ENCODE data around the gene TRIM9. TPM values are rescaled to one million over a fixed set of nuclear protein-coding genes. Genes with fewer than 3 reads are reported as not detected.

TRIM9 gene
- total RNA-seq, 1 donor, result 0.42 TPM

- no peaks in the 10 kb centered on the region for H3K27me3 ChIP-seq (ENCODE audit: insufficient read depth, low read length)
- H3K4me1 ChIP-seq (ENCODE audit: insufficient read depth, low read length), result no peaks in the 10 kb centered on the region
- no peaks in the 10 kb centered on the region for H3K9me3 ChIP-seq (ENCODE audit: low read depth, low read length)
- H3K4me3 ChIP-seq (ENCODE audit: low read length), result no peak overlapping the region
Observed at GRCh38 chr14:51044961-51045360, 49.9 kb downstream of the TRIM9 start.

- no peaks in the 10 kb centered on the region for H3K4me1 ChIP-seq (ENCODE audit: insufficient read depth, low read length)
- no peaks in the 10 kb centered on the region for H3K27me3 ChIP-seq (ENCODE audit: insufficient read depth, low read length)
- no peak overlapping the region for H3K4me3 ChIP-seq (ENCODE audit: low read length)
- no peaks in the 10 kb centered on the region for H3K9me3 ChIP-seq (ENCODE audit: low read depth, low read length)
Observed at GRCh38 chr14:51041883-51042282, 53.0 kb downstream of the TRIM9 start.

GRCh38 chr14:51041108-51041531, 53.8 kb downstream of the TRIM9 start:
- Histone ChIP-seq H3K4me1 (ENCODE audit: insufficient read depth, low read length) (no peaks in the 10 kb centered on the region), H3K27me3 (ENCODE audit: insufficient read depth, low read length) (no peaks in the 10 kb centered on the region), H3K4me3 (ENCODE audit: low read length) (no peak overlapping the region), H3K9me3 (ENCODE audit: low read depth, low read length) (no peaks in the 10 kb centered on the region)

GRCh38 chr14:51039252-51039651, 55.7 kb downstream of the TRIM9 start:
- Histone ChIP-seq H3K4me1 (ENCODE audit: insufficient read depth, low read length) (no peaks in the 10 kb centered on the region), H3K9me3 (ENCODE audit: low read depth, low read length) (no peaks in the 10 kb centered on the region), H3K4me3 (ENCODE audit: low read length) (no peak overlapping the region), H3K27me3 (ENCODE audit: insufficient read depth, low read length) (no peaks in the 10 kb centered on the region)

GRCh38 chr14:51035611-51036192, 59.2 kb downstream of the TRIM9 start:
- H3K4me3 ChIP-seq (ENCODE audit: low read length), result no peak overlapping the region

GRCh38 chr14:51028851-51029754, 65.8 kb downstream of the TRIM9 start:
- no peaks in the 10 kb centered on the region for H3K9me3 ChIP-seq (ENCODE audit: low read depth, low read length)
- no peaks in the 10 kb centered on the region for H3K4me1 ChIP-seq (ENCODE audit: insufficient read depth, low read length)
- no peaks in the 10 kb centered on the region for H3K27me3 ChIP-seq (ENCODE audit: insufficient read depth, low read length)
- no peak overlapping the region for H3K4me3 ChIP-seq (ENCODE audit: low read length)

More at GRCh38 chr14:51035611-51036192, 59.2 kb downstream of the TRIM9 start:
- no peaks in the 10 kb centered on the region for H3K27me3 ChIP-seq (ENCODE audit: insufficient read depth, low read length)
- no peaks in the 10 kb centered on the region for H3K9me3 ChIP-seq (ENCODE audit: low read depth, low read length)
- no peaks in the 10 kb centered on the region for H3K4me1 ChIP-seq (ENCODE audit: insufficient read depth, low read length)

- Histone ChIP-seq H3K9me3 (ENCODE audit: low read depth, low read length) (no peaks in the 10 kb centered on the region), H3K4me1 (ENCODE audit: insufficient read depth, low read length) (no peaks in the 10 kb centered on the region), H3K4me3 (ENCODE audit: low read length) (no peak overlapping the region), H3K27me3 (ENCODE audit: insufficient read depth, low read length) (no peaks in the 10 kb centered on the region)
Observed at GRCh38 chr14:51028361-51028760, 66.5 kb downstream of the TRIM9 start.

GRCh38 chr14:51024377-51024776, 70.5 kb downstream of the TRIM9 start:
- no peaks in the 10 kb centered on the region for H3K9me3 ChIP-seq (ENCODE audit: low read depth, low read length)
- no peak overlapping the region for H3K4me3 ChIP-seq (ENCODE audit: low read length)
- H3K4me1 ChIP-seq (ENCODE audit: insufficient read depth, low read length), result no peaks in the 10 kb centered on the region
- H3K27me3 ChIP-seq (ENCODE audit: insufficient read depth, low read length), result no peaks in the 10 kb centered on the region

GRCh38 chr14:51023964-51024363, 70.9 kb downstream of the TRIM9 start:
- Histone ChIP-seq H3K9me3 (ENCODE audit: low read depth, low read length) (no peaks in the 10 kb centered on the region), H3K27me3 (ENCODE audit: insufficient read depth, low read length) (no peaks in the 10 kb centered on the region), H3K4me1 (ENCODE audit: insufficient read depth, low read length) (no peaks in the 10 kb centered on the region), H3K4me3 (ENCODE audit: low read length) (no peak overlapping the region)

- Histone ChIP-seq H3K9me3 (ENCODE audit: low read depth, low read length) (no peaks in the 10 kb centered on the region), H3K4me3 (ENCODE audit: low read length) (no peak overlapping the region), H3K27me3 (ENCODE audit: insufficient read depth, low read length) (no peaks in the 10 kb centered on the region), H3K4me1 (ENCODE audit: insufficient read depth, low read length) (no peaks in the 10 kb centered on the region)
Observed at GRCh38 chr14:51022769-51023168, 72.1 kb downstream of the TRIM9 start.

- Histone ChIP-seq H3K4me3 (ENCODE audit: low read length) (no peak overlapping the region), H3K9me3 (ENCODE audit: low read depth, low read length) (no peaks in the 10 kb centered on the region), H3K4me1 (ENCODE audit: insufficient read depth, low read length) (no peaks in the 10 kb centered on the region), H3K27me3 (ENCODE audit: insufficient read depth, low read length) (no peaks in the 10 kb centered on the region)
Observed at GRCh38 chr14:51020024-51020710, 74.7 kb downstream of the TRIM9 start.

- Histone ChIP-seq H3K4me1 (ENCODE audit: insufficient read depth, low read length) (no peaks in the 10 kb centered on the region), H3K9me3 (ENCODE audit: low read depth, low read length) (no peaks in the 10 kb centered on the region), H3K4me3 (ENCODE audit: low read length) (no peak overlapping the region), H3K27me3 (ENCODE audit: insufficient read depth, low read length) (no peaks in the 10 kb centered on the region)
Observed at GRCh38 chr14:51019089-51019488, 75.8 kb downstream of the TRIM9 start.

GRCh38 chr14:51018521-51018920, 76.4 kb downstream of the TRIM9 start:
- Histone ChIP-seq H3K4me3 (ENCODE audit: low read length) (no peak overlapping the region), H3K27me3 (ENCODE audit: insufficient read depth, low read length) (no peaks in the 10 kb centered on the region), H3K4me1 (ENCODE audit: insufficient read depth, low read length) (no peaks in the 10 kb centered on the region), H3K9me3 (ENCODE audit: low read depth, low read length) (no peaks in the 10 kb centered on the region)

- H3K9me3 ChIP-seq (ENCODE audit: low read depth, low read length), result no peaks in the 10 kb centered on the region
Observed at GRCh38 chr14:51014625-51015024, 80.3 kb downstream of the TRIM9 start.

GRCh38 chr14:51014086-51014485, 80.8 kb downstream of the TRIM9 start:
- Histone ChIP-seq H3K27me3 (ENCODE audit: insufficient read depth, low read length) (no peaks in the 10 kb centered on the region), H3K4me3 (ENCODE audit: low read length) (no peak overlapping the region), H3K9me3 (ENCODE audit: low read depth, low read length) (no peaks in the 10 kb centered on the region), H3K4me1 (ENCODE audit: insufficient read depth, low read length) (no peaks in the 10 kb centered on the region)

More at GRCh38 chr14:51014625-51015024, 80.3 kb downstream of the TRIM9 start:
- Histone ChIP-seq H3K27me3 (ENCODE audit: insufficient read depth, low read length) (no peaks in the 10 kb centered on the region), H3K4me3 (ENCODE audit: low read length) (no peak overlapping the region), H3K4me1 (ENCODE audit: insufficient read depth, low read length) (no peaks in the 10 kb centered on the region)

Data from mononuclear cell (primary cell).